NCI-H1417 (cell line): ENCODE data around the gene GOLGA8T.
"Not testable (repeated sequence)": the region's sequence is repeated elsewhere in the genome, so short reads cannot be mapped to it uniquely, and the experiment has no call there.

Experiments
- DNase-seq, 3 experiments: peaks; one replicate each; lab custom pipeline; 2025; lab: John Stamatoyannopoulos, UW

Gene GOLGA8T

DNA sequence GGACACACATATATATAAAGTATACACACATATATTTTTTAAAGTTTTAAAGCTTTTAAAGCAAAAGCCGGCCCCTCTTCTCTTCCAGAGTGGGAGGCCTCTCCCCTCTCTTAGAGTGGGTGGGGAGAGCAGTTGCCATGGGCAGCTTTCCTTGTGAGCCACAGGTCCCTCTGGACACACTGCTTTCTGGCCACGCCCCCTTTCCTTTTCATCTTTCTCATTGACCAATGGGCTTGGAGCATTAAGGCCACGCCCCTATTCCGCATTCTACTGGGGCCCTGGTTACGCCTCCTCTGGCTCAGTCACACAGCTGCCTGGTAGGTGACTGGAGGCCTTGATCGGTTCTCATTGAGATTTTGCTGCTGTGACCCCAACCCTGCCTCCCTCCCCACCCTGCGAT, at the start of gene GOLGA8T:
TSS of gene GOLGA8T (plus strand) at position 301 of the 400 bp plus-strand sequence. CDS start at position 399, 98 bp downstream.
- not testable (repeated sequence) for DNase-seq

DNA sequence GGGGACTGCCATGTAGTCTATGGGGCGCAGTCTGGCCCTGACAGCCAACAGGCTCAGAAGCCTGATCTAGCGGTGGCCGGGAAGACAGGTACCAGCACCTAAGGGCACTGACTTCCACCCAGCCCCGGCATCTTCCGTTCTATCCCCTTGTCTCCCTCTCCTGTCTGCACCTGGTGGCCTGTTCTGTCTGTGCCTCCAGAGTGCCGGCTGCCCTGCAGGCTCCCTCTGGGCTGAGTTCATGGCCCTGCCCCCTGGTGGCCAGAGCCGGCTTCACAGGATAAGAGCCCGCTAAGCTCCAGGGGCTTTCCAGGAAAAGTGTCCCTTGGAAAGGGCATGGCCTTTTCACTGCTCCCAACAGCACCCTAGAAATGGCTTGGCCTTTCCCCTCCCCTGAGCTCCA, 37.0 kb upstream of the GOLGA8T start:
- not testable (repeated sequence) for DNase-seq

DNA sequence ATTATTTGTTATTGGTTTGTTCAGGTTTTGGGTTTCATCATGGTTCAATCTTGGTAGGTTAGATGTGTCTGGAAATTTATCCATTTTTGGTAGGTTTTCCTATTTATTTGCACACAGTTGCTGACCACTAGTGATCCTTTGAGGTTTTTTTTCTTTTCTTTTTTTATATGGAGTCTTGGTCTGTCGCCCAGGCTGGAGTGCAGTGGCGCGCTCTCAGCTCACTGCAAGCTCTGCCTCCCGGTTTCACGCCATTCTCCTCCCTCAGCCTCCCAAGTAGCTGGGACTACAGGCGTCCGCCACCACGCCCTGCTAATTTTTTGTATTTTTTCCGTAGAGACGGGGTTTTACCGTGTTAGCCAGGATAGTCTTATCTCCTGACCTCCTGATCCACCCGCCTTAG, 32.0 kb upstream of the GOLGA8T start:
- not testable (repeated sequence) for DNase-seq

- DNase-seq, result not testable (repeated sequence)
These were observed 30.8 kb upstream of the GOLGA8T start for GRCh38 chr15:30103941-30104507.

DNA sequence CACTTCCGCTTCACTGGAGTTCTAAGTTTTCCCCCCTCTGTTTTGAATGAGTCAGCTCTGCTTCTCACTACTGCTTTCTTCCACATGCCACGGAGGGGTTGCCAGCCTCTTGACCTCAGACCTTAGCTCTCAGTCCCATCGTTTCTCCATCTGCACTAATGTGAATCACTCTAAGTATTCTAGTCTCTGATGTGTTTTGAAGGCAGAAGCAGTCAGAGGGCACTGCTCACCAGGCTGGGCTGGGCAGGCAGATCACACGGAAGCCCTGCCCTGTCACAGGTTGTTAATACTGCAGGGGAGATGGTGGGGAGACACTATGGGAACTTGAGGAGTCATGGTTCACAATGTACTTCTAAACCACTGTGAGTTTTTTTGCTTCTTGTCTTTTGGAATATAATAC, 24.3 kb upstream of the GOLGA8T start:
- DNase-seq, result not testable (repeated sequence)

DNA sequence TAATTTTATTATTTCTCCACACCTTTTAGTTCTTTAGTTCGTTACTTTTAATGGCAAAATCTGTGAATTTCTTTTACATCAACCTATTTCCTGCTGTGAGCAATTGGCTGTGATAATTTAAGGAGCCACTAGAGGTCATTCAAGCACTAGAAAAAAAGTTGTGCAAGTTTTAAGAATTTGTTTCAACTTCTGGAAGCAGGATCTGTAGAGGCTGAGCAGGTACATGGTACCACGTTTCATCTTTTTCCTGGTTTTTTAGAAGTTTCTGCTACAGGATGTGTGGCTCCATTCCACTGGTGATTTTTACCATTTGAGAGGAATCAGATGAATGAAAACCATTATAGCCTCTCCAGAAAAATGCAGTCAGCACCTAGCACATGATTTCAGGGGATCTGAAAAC, 4.8 kb upstream of the GOLGA8T start:
- not testable (repeated sequence) for DNase-seq

- not testable (repeated sequence) for DNase-seq
These were observed 8.4 kb downstream of the GOLGA8T start for GRCh38 chr15:30143246-30143645.

GRCh38 chr15:30149891-30150290, 15.0 kb downstream of the GOLGA8T start:
- not testable (repeated sequence) for DNase-seq

DNA sequence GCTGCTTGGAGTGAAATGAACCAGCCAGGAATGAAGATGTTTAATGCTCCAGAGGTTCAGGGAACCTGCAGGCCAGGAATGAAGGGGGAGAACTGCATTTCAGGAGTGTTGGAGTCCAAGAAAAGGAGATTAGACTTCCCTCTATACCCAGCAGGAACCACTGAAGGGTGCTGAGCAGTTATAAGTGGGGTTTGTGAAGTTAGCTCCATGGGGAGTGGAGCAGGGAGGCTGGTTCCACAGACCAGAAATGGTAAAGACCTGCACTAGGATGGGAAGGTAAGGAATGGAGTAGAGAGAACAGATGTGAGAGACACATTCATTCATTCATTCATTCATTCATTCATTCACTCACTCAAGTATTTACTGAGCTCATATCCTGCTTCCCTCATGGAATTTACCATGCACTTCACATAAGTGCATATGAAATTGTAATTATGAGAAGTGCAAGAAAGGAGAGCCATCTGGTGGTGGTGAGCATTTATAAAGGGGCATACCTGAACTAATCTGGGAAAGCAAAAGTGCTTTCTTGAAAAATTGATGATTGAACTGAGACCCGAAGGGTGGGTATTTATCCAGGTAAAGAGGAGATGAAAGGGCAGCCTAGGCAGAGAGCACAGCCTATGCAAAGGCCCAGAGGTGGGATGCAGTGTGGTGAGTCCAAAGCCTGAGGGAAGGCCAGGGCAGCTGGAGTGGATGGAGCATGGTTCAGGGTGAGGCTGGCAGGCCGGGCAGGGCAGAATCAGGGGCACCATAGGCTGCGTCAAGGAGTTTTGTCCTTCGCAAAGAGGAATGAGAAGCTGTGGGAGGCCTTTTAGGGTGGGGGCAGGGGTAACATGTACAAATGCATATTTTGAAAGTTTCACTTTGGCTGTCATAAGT, 27.9 kb downstream of the GOLGA8T start:
- DNase-seq, result not testable (repeated sequence)

- not testable (repeated sequence) for DNase-seq
These were observed 28.9 kb downstream of the GOLGA8T start for GRCh38 chr15:30163759-30164158.

DNA sequence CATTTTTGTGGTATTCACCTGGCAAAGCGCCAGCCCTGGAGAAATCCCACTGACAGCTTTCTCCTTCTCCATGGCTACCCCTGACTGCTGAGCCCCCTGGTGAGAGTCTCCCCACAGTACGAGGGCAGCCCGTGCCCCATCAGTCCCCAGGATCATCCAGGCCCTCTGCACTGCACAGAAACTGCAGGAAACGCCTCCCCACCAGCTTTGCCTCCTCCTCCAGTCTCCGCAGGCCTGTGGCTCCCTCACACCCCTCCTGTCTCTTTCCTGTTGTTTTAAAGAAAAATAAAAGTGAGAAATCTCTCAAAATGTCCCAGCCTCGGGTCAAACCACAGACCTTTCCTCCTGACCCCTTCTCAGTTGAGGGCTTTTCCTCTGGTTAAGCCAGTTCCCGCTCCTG, 29.4 kb downstream of the GOLGA8T start:
- DNase-seq, result not testable (repeated sequence)

DNA sequence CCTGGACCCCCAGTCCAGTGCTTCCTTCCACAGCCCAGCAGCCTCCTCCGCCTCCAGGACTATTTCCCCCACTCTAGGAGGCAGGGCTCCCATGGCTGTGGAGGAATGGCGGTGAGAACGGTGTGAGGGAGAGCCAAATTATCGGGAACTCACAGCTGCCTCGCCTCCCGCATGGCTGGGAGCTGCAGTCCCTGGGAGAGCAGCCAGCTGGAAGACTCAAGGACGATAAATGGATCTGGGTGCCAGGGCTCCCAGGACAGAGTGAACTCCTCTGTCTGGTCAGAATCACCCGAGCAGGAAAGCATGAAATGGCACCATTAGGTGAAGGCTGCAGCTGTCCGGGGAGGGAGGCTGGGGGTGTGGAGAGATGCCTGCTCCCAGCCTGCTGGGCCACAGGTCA, 32.6 kb downstream of the GOLGA8T start:
- DNase-seq, result not testable (repeated sequence)

GRCh38 chr15:30167886-30168285, 33.0 kb downstream of the GOLGA8T start:
- DNase-seq, result not testable (repeated sequence)

- DNase-seq, result not testable (repeated sequence)
These were observed 36.6 kb downstream of the GOLGA8T start for GRCh38 chr15:30171452-30171851.

DNA sequence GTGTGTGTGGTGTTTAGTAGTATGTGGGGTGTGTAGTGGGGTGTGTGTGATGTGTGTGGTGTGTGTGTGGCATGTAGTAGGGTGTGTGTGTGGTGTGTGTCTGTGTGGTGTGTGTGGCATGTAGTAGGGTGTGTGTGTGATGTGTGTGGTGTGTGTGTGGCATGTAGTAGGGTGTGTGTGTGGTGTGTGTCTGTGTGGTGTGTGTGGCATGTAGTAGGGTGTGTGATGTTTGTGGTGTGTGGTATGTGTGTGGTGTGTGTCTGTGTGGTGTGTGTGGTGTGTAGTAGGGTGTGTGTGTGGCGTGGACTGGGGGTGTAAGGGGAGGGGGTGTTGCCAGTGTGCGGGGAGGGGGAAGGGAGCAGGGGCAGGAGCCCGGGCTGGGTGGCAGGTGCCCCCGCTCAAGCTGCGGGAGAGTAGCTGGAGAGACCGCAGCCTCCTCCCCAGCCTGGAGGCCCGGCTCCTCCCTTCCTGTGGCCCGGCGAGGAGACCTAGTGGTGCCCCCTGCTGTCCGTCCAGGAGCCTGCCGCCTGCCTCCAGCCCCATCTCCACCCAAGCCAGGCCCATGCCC, 38.3 kb downstream of the GOLGA8T start:
- DNase-seq, result not testable (repeated sequence)

GRCh38 chr15:30175291-30175690, 40.4 kb downstream of the GOLGA8T start:
- DNase-seq, result not testable (repeated sequence)

DNA sequence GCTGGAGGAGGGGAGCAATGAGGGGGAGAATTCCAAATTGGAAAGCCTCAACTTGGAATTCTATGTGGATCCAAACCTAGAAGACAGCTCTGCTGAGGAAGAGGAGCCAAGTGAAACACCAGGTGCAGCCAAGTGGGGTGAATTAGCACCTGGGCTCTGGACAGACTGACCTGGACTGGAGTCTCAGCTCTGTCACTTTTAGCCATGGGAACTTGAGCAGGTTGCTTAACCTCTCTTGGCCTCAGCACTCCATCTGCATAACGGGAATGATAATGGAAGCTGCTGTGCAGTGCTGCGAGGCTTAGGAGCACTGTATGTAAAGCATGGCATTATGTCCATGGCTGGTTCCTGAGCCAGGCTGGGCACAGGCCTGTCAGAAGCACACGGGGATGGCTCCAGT, 41.8 kb downstream of the GOLGA8T start:
- not testable (repeated sequence) for DNase-seq

DNA sequence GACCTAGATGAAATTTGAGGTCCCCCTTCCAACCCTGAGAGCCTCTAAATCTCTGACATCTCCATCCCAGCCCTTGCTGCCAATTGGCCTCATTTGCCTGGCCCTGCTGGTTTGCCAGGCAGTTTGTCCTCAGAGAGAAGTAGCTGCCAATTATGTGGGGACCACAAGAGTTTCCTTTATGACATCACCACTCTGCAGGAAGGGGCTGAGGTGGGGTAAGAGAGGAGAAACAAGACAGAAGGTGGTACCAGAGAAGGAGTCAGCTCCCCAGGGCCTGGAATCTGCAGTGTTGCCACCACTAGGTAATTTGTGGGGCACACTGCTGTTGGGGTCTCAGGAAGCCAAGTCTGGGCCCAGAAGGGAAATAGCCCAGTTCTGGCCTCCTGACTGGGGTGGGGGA, 45.0 kb downstream of the GOLGA8T start:
- DNase-seq, result not testable (repeated sequence)

DNA sequence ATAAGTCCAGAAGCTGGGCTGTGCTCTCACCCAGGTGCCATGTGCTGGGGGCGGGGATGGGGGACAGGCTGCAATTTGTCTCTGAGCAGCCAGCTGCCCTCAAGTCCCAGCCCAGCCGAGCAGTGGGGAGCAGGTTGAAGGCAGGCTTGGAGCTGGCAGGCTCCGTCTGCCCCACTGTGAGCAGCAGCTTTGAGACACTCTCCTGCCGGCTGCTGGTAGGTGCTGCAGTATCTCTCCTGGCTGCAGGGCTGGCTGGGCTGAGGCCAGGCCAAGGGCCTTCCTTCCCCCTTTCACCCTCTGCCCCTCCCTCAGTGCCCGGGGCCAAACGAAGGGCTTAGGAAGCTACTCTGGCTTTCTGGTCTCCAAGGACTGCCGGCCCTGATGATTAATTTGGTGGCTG, 50.6 kb downstream of the GOLGA8T start:
- DNase-seq, result not testable (repeated sequence)

- not testable (repeated sequence) for DNase-seq
These were observed 52.6 kb downstream of the GOLGA8T start for GRCh38 chr15:30187429-30187828.

DNA sequence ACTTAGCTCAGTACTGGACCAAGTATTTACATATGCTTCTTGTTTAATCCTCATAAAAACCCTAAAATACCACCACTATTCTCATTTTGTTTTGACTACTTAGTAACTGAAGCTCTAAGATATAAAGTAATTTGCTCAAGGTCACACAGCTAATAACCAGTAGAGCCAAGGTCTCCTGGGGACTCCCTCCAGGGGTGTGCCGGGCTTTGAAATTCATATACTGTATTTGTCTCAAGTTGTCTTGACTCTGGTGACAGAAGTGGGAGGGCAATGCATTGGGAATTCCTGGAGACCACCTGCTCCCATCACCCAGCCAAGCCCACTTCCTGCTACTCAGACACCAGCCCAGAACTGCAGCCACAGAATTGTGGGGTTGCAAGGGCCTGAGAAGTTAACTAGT, 54.9 kb downstream of the GOLGA8T start:
- DNase-seq, result not testable (repeated sequence)

DNA sequence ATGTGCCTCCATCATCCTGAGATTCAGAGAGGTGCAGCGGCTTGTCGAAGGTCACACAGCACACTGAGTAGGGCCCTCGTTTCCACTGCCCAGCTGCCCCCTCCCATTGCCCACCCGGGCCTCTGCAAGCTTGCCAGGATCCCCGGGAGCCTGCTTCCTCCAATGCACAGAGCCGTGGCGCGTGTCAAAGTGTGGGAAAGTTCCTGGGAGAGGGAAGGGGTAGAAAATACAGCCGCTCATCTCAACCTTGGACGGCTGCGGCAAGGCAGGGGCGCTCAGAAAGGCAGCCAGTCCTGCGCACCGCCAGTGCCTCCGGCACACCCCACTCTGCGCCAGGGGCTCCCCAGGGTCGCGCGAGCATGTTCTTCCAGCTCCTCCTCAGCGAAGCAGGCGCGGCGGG, 56.3 kb downstream of the GOLGA8T start:
- not testable (repeated sequence) for DNase-seq

DNA sequence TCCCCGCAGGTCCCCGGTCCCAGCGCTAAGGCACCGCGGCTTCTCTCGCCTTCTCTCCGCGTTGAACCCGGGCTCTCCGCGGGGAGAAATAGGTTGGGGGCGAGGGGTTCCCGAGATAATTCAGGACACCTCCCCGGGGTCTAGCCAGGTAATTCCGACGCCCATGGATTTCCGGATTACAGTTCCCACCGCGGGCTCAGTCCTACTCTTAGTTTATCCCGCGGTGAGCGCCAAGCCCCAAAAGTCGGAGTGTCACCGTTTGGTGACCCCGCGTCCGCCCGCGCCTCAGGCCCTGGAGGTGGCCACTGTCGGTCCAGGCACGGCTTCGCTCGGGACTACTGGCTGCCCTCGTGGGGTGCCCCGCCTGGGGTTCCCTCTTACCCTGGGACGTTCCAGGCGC, 56.8 kb downstream of the GOLGA8T start:
- DNase-seq, result not testable (repeated sequence)
